ENCODE data around the gene NGF.

NGF gene

GRCh38 chr1:115289940-115290339, 48.1 kb downstream of the NGF start:
- in situ Hi-C loops (cut with MboI; ENCODE audit: low pct_unique_long_range_greater_than_20kb, low sequenced_read_pairs), result no loop called here
- DNase-seq, result no peak

GRCh38 chr1:115288591-115289198, 49.4 kb downstream of the NGF start:
- in situ Hi-C loops (cut with MboI; ENCODE audit: low pct_unique_long_range_greater_than_20kb, low sequenced_read_pairs), result no loop called here
- no peak for DNase-seq

- in situ Hi-C loops (cut with MboI; ENCODE audit: low pct_unique_long_range_greater_than_20kb, low sequenced_read_pairs), result no loop called here
- DNase-seq, result no peak
Observed at GRCh38 chr1:115286431-115287205, 51.4 kb downstream of the NGF start.

DNA sequence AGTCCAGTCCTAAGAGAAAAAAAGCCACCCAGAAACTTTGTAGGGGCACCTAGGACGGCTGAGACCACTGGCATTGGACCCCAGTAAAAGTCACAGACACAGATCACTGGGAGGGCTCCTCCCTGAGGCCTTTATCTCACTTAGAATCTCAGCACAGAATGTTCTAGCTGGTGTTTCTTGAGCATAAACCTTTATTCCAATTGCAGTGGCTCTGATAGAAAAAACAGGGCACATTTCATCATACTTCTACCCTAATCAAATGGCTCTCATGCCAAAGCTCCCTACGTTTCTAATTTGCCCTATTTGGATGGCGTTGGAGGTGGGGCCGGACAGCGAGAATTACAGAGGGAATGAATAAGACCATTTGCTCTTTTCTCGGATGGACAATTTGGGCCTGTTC, 53.8 kb downstream of the NGF start:
- no peak for DNase-seq
- in situ Hi-C loops (cut with MboI; ENCODE audit: low pct_unique_long_range_greater_than_20kb, low sequenced_read_pairs), result no loop called here

DNA sequence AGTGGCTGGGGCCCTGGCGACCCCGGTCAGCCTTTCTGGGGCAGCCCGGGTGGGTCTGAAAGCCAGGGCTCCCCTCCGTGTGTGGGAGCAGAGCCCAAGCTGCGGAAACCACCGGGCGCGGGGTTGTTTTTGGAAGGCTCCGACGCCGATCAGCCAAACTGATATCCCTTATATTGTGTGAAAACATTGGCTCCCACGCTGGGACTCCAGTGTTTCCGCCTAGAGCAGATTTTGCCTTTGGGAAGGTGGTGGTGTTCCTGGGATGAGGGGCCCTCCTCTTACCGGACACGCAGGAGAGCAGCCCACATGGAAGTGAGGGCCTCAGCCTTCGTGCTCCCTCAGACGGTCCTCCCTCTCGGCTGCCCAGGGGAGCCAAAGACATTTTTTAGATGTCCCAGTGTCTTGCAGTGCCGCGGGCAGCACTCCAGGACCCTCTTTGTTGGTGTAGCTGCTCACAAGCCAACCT, 54.3 kb downstream of the NGF start:
- no peak for DNase-seq
- in situ Hi-C loops (cut with MboI; ENCODE audit: low pct_unique_long_range_greater_than_20kb, low sequenced_read_pairs), result no loop called here

GRCh38 chr1:115283249-115283648, 54.8 kb downstream of the NGF start:
- no peak for DNase-seq
- in situ Hi-C loops (cut with MboI; ENCODE audit: low pct_unique_long_range_greater_than_20kb, low sequenced_read_pairs), result no loop called here

GRCh38 chr1:115282807-115283208, 55.2 kb downstream of the NGF start:
- peak; percentile 2 for DNase-seq
- in situ Hi-C loops (cut with MboI; ENCODE audit: low pct_unique_long_range_greater_than_20kb, low sequenced_read_pairs), result no loop called here

- in situ Hi-C loops (cut with MboI; ENCODE audit: low pct_unique_long_range_greater_than_20kb, low sequenced_read_pairs), result no loop called here
- DNase-seq, result no peak
Observed at GRCh38 chr1:115281143-115281542, 56.9 kb downstream of the NGF start.

DNA sequence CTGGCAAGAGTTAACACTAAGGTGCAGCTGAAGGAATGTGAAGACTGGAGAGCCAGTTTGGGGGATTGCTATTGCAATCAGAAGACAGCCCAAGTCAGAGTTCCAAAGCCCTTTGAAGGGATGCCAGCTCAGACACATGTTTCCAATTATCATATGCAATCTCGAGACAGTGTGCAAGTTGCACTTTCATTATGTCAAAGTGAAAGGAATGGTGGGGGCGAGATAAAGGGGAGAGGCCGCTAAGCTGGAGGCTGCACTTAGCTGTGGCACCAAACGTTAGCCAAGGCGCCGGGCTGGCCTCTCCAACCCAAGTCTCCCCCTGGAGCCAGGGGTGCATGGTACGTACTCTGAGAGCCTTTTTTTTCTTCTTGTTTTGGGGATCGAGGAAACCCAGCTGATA, 58.0 kb downstream of the NGF start:
- in situ Hi-C loops (cut with MboI; ENCODE audit: low pct_unique_long_range_greater_than_20kb, low sequenced_read_pairs), result no loop called here
- no peak for DNase-seq

GRCh38 chr1:115278211-115278610, 59.8 kb downstream of the NGF start:
- DNase-seq, result no peak
- in situ Hi-C loops (cut with MboI; ENCODE audit: low pct_unique_long_range_greater_than_20kb, low sequenced_read_pairs), result no loop called here

GRCh38 chr1:115277276-115277675, 60.8 kb downstream of the NGF start:
- in situ Hi-C loops (cut with MboI; ENCODE audit: low pct_unique_long_range_greater_than_20kb, low sequenced_read_pairs), result no loop called here
- DNase-seq, result no peak

DNA sequence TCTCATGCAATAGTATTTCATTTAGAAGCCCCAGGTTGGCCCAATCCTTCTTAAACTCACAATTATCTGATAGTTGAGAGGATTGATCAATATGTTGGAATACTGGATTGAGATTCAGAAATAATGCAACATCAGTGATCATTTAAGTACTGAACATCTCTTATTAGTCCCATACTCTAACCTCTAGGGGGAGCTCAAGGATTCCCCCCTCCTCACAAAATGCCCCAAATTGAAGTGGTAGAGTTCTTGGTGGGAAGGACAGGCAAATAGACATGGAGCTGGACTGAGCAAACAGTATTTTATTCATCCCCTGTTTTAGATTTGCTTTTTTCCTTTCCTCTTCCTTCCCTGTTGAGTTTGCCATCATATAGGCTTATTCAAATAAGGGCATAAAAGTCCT, 62.8 kb downstream of the NGF start:
- peak; percentile 26 for DNase-seq
- in situ Hi-C loops (cut with MboI; ENCODE audit: low pct_unique_long_range_greater_than_20kb, low sequenced_read_pairs), result no loop called here

- no peak for DNase-seq
- in situ Hi-C loops (cut with MboI; ENCODE audit: low pct_unique_long_range_greater_than_20kb, low sequenced_read_pairs), result no loop called here
Observed at GRCh38 chr1:115274467-115274866, 63.6 kb downstream of the NGF start.

DNA sequence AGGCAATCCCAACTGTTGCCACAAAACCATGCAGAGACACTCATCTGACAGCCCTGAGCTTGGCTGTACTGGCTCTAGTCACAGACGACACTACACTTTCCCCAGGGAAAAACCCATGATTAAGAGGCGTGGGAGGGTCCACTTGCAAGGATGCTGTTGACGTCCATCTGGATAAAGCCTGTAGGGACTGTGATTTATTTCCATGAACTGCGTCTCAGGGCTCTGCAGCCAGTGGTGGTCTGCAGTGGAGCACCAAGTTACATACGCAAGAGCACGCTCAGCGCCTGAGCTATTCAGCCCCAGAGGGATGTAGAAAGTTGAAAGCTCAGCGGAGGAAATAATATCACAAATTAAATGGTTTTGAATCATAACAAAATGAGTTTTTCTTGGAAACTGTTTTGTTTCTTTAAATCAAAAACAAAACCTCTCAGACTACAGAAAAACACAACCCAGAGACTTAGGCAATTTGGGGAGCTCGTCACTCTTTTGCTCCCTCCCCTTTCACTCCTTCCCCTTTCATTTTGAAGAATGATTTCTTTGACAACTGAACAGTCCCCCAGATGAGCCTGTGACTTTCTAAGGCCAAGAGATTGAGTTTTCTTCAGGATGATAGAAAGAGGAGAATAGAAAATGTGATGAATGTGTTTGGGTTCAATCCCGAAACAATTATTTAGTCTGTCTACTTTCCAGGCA, 71.2 kb downstream of the NGF start:
- no peak for DNase-seq
- in situ Hi-C loops (cut with MboI; ENCODE audit: low pct_unique_long_range_greater_than_20kb, low sequenced_read_pairs), result no loop called here

GRCh38 chr1:115265099-115265498, 73.0 kb downstream of the NGF start:
- no peak for DNase-seq
- in situ Hi-C loops (cut with MboI; ENCODE audit: low pct_unique_long_range_greater_than_20kb, low sequenced_read_pairs), result no loop called here

DNA sequence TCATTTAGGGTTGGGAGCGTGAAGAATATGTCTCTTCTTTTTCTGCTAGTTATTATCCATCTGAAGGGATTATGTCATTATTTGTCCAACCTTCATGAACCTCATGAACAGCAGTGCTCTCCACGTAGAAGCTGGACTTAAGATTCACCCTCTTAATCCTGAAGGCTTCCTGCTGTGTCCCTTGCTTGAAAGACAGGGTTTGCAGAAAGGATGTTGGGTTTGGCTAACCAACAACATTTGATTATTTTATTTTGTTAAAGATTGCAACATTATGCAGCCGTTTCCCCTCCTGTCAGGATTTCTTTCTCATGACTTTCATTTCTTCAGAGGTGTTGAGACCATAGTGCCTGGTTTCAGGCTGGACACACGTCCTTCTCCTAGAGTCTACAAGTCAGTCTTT, 75.2 kb downstream of the NGF start:
- no peak for DNase-seq
- in situ Hi-C loops (cut with MboI; ENCODE audit: low pct_unique_long_range_greater_than_20kb, low sequenced_read_pairs), result no loop called here

GRCh38 chr1:115261496-115261895, 76.6 kb downstream of the NGF start:
- DNase-seq, result no peak
- in situ Hi-C loops (cut with MboI; ENCODE audit: low pct_unique_long_range_greater_than_20kb, low sequenced_read_pairs), result no loop called here

DNA sequence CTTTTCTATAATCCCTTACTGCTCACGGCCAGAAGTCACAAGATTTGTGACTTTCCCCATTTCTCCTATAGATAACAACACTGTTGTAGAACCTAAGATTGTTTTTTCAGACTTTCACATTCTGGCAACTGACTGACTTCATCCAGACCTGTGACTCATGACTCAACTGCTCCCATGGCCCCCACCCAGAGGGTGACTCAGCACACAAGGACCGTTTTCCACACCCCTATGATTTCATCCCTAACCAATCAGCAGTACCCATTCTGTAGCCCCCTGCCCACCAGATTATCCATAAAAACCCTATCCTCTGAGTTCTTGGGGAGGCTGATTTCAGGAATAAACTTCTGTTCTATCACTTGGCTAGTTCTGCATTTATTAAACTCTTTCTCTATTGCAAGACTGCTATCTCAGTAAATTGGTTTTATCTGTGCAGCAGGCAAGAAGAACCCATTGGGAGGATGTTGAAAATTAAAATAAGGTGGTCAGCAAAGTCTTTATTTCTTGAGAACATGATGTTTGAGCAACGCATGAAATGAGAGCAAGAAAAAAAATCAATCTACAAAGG, 79.7 kb downstream of the NGF start:
- DNase-seq, result no peak
- in situ Hi-C loops (cut with MboI; ENCODE audit: low pct_unique_long_range_greater_than_20kb, low sequenced_read_pairs), result no loop called here

DNA sequence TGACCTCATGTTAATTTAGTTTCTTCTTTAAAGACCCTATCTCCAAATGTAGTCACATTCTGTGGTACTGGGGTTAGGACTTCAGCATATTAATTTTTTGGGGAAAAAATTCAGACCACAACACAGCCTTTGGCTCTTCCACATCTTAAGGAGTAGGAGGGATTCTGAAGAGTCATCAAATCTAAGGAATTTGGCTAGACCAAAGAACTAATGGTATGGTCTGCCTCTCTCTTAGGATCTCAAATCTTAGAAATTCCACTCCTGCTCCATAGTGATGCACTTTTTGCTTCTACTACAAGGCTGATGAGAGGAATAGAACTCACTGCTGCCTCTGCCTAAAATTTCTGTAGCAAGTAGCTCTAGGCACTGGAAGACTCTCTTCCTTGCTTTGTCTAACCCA, 80.5 kb downstream of the NGF start:
- in situ Hi-C loops (cut with MboI; ENCODE audit: low pct_unique_long_range_greater_than_20kb, low sequenced_read_pairs), result no loop called here
- DNase-seq, result no peak

DNA sequence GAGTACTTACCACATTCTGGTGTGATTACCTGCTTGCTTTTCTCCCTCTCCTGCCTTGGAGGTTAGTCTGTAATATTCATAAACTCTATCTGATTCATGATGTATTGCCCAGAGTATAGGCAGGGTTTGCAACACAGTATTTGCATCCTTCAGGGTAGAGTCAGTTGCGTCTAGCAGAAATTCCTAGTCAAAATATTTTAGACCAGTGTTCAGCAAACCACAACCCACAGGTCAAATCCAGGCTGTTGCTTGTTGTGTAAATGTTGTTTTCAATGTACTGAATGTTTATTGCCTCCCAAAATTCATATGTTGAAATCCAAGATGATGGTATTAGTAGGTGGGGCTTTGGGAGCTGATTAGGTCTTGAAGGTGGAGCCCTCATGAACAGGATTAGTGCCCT, 82.9 kb downstream of the NGF start:
- in situ Hi-C loops (cut with MboI; ENCODE audit: low pct_unique_long_range_greater_than_20kb, low sequenced_read_pairs), result no loop called here
- no peak for DNase-seq
